Measurements from ENCODE around the gene PACS2.

The PACS2 gene

GRCh38 chr14:105418269-105419194, 104.0 kb downstream of the PACS2 start:
- no peak overlapping the region for H3K4me3 ChIP-seq (ENCODE audit: low read depth, low read length)
- TF ChIP-seq MYC (IDR thresholded peaks at IDR 0.05; ENCODE audit: low read depth, low read length) (no peak), POLR2A (IDR thresholded peaks at IDR 0.05; ENCODE audit: extremely low read depth, insufficient read length) (no peak), CTCF (IDR thresholded peaks at IDR 0.05; ENCODE audit: low read depth, low read length) (no peak), MAX (IDR thresholded peaks at IDR 0.05; ENCODE audit: low read depth, low read length) (no peak)
- DNase-seq (ENCODE audit: low read depth): no peak

- peak within 1 kb of the TSS; percentile 86 for H3K4me3 ChIP-seq (ENCODE audit: low read depth, low read length)
- TF ChIP-seq MYC (IDR thresholded peaks at IDR 0.05; ENCODE audit: low read depth, low read length): no peak
- no peak for TF ChIP-seq MAX (IDR thresholded peaks at IDR 0.05; ENCODE audit: low read depth, low read length)
- peak; percentile 43 for TF ChIP-seq POLR2A (IDR thresholded peaks at IDR 0.05; ENCODE audit: extremely low read depth, insufficient read length)
- no peak for TF ChIP-seq CTCF (IDR thresholded peaks at IDR 0.05; ENCODE audit: low read depth, low read length)
These were observed 104.9 kb downstream of the PACS2 start, which contains the start of gene MTA1 for GRCh38 chr14:105419195-105420091. TSS of gene MTA1 (plus strand) at chr14:105419827. CDS start at chr14:105420036, 209 bp downstream.

GRCh38 chr14:105420101-105420973, 105.8 kb downstream of the PACS2 start:
- H3K4me3 ChIP-seq (ENCODE audit: low read depth, low read length): peak overlapping the region; percentile 86
- peak; percentile 24 for DNase-seq (ENCODE audit: low read depth)
- peak; percentile 48; the same call in 1 of the 2 replicates for TF ChIP-seq MAX (IDR thresholded peaks at IDR 0.05; ENCODE audit: low read depth, low read length)
- TF ChIP-seq MYC (IDR thresholded peaks at IDR 0.05; ENCODE audit: low read depth, low read length): peak; percentile 31; the same call in 1 of the 2 replicates
- no peak for TF ChIP-seq POLR2A (IDR thresholded peaks at IDR 0.05; ENCODE audit: extremely low read depth, insufficient read length)

More at GRCh38 chr14:105419195-105420091, 104.9 kb downstream of the PACS2 start, which contains the start of gene MTA1:
- peak; percentile 63 for DNase-seq (ENCODE audit: low read depth)

- TF ChIP-seq MYC (IDR thresholded peaks at IDR 0.05; ENCODE audit: low read depth, low read length) (no peak), MAX (IDR thresholded peaks at IDR 0.05; ENCODE audit: low read depth, low read length) (no peak), CTCF (IDR thresholded peaks at IDR 0.05; ENCODE audit: low read depth, low read length) (no peak), POLR2A (IDR thresholded peaks at IDR 0.05; ENCODE audit: extremely low read depth, insufficient read length) (no peak)
These were observed 106.6 kb downstream of the PACS2 start for GRCh38 chr14:105420974-105421674.

More at GRCh38 chr14:105420974-105421674, 106.6 kb downstream of the PACS2 start:
- H3K4me3 ChIP-seq (ENCODE audit: low read depth, low read length): peak overlapping the region; percentile 86
- DNase-seq (ENCODE audit: low read depth): no peak
